Brain microvascular endothelial cell (primary cell): Measurements from ENCODE around the gene REV1.
"Not testable (repeated sequence)": the region's sequence is repeated elsewhere in the genome, so short reads cannot be mapped to it uniquely, and the experiment has no call there.

Source experiments
- DNase-seq: peaks from one replicate; pipeline ENCODE4 v3.0.0-alpha.2; 2020
- H3K27ac ChIP-seq: fragments of 250-450 bp; sonication (Bioruptor Pico); 2 replicates; pipeline ENCODE4 v1.5.1; 2020; ENCODE audit warnings: mild to moderate bottlenecking, moderate library complexity
- H3K27me3 ChIP-seq: fragments of 250-450 bp; sonication (Bioruptor Pico); replicated peaks from 2 replicates; pipeline ENCODE4 v1.5.1; 2020; ENCODE audit warnings: mild to moderate bottlenecking
- H3K36me3 ChIP-seq: fragments of 250-450 bp; sonication (Bioruptor Pico); replicated peaks from 2 replicates; pipeline ENCODE4 v1.5.1; 2020; ENCODE audit warnings: mild to moderate bottlenecking
- H3K4me3 ChIP-seq: 2 replicates; pipeline ENCODE4 v1.5.1; 2011; ENCODE audit warnings: low read depth, mild to moderate bottlenecking, control low read depth, low read length, moderate library complexity
- CTCF ChIP-seq: IDR thresholded peaks from 2 replicates; pipeline ENCODE4 v1.5.1; 2011; ENCODE audit warnings: low read depth, mild to moderate bottlenecking, moderate library complexity, low read length, control low read depth, inconsistent platforms; ENCODE audit errors: missing control alignments
- in situ Hi-C: cut with HindIII; loops from 2 replicates; pipeline ENCODE4 v1.10.0; 2017; ENCODE audit warnings: low sequenced_read_pairs, low pct_ligation_motif_present

REV1 gene

GRCh38 chr2:99382143-99382542 lies 107.7 kb downstream of the REV1 start:
- no peaks in the 10 kb centered on the region for H3K27me3 ChIP-seq
- H3K4me3 ChIP-seq, result no peak overlapping the region
- TF ChIP-seq CTCF, result no peak
- in situ Hi-C loops, result no loop called here
- H3K36me3 ChIP-seq, result peaks cover 38% of the 10 kb centered on the region
- no peak overlapping the region for H3K27ac ChIP-seq
- no peak for DNase-seq

GRCh38 chr2:99380376-99381010 lies 109.3 kb downstream of the REV1 start:
- Histone ChIP-seq H3K4me3 (no peak overlapping the region), H3K27me3 (no peaks in the 10 kb centered on the region), H3K36me3 (peaks cover 50% of the 10 kb centered on the region), H3K27ac (no peak overlapping the region)
- no peak for DNase-seq
- in situ Hi-C loops, result no loop called here
- no peak for TF ChIP-seq CTCF

- no peak for TF ChIP-seq CTCF
- H3K4me3 ChIP-seq, result no peak overlapping the region
- no peak for DNase-seq
- no peak overlapping the region for H3K27ac ChIP-seq
- in situ Hi-C loops, result no loop called here
- peaks cover 38% of the 10 kb centered on the region for H3K36me3 ChIP-seq
- no peaks in the 10 kb centered on the region for H3K27me3 ChIP-seq
Observed at GRCh38 chr2:99377879-99378278, 111.9 kb downstream of the REV1 start.

GRCh38 chr2:99376254-99376864 lies 113.5 kb downstream of the REV1 start:
- Histone ChIP-seq H3K4me3 (no peak overlapping the region), H3K27ac (no peak overlapping the region), H3K36me3 (peaks cover 39% of the 10 kb centered on the region), H3K27me3 (no peaks in the 10 kb centered on the region)
- TF ChIP-seq CTCF, result no peak
- DNase-seq, result no peak
- in situ Hi-C loops, result no loop called here

GRCh38 chr2:99374747-99375146 lies 115.1 kb downstream of the REV1 start:
- in situ Hi-C loops, result no loop called here
- no peak for TF ChIP-seq CTCF
- Histone ChIP-seq H3K27ac (no peak overlapping the region), H3K27me3 (no peaks in the 10 kb centered on the region), H3K36me3 (peaks cover 34% of the 10 kb centered on the region), H3K4me3 (no peak overlapping the region)
- DNase-seq, result no peak

GRCh38 chr2:99373144-99373543 lies 116.7 kb downstream of the REV1 start:
- DNase-seq, result no peak
- TF ChIP-seq CTCF, result no peak
- Histone ChIP-seq H3K36me3 (peaks cover 44% of the 10 kb centered on the region), H3K27me3 (no peaks in the 10 kb centered on the region), H3K4me3 (no peak overlapping the region), H3K27ac (no peak overlapping the region)
- in situ Hi-C loops, result no loop called here

GRCh38 chr2:99368854-99369253 lies 121.0 kb downstream of the REV1 start:
- H3K27ac ChIP-seq, DNase-seq, H3K27me3 ChIP-seq, in situ Hi-C loops, H3K4me3 ChIP-seq: not testable (repeated sequence)
- H3K36me3 ChIP-seq, result peaks cover 35% of the 10 kb centered on the region
